ENCODE measurements around the gene SMARCE1.

SMARCE1 gene

GRCh38 chr17:40647624-40648383, at the start of gene SMARCE1:
TSS of gene SMARCE1 (minus strand) at chr17:40647818. CDS start at chr17:40645802, 2,016 bp downstream.
- no peak for DNase-seq

GRCh38 chr17:40697297-40697696, 49.7 kb upstream of the SMARCE1 start:
- no peak for DNase-seq

GRCh38 chr17:40696651-40697072, 49.0 kb upstream of the SMARCE1 start:
- DNase-seq = no peak

GRCh38 chr17:40695874-40696472, 48.4 kb upstream of the SMARCE1 start:
- no peak for DNase-seq

- DNase-seq = no peak
Measured at GRCh38 chr17:40694584-40694983, 47.0 kb upstream of the SMARCE1 start.

GRCh38 chr17:40687106-40687505, 39.5 kb upstream of the SMARCE1 start:
- no peak for DNase-seq

GRCh38 chr17:40686192-40686591, 38.6 kb upstream of the SMARCE1 start:
- no peak for DNase-seq

- no peak for DNase-seq
Measured at GRCh38 chr17:40680998-40681397, 33.4 kb upstream of the SMARCE1 start.

- no peak for DNase-seq
Measured at GRCh38 chr17:40679523-40679907, 31.9 kb upstream of the SMARCE1 start.

- DNase-seq = no peak
Measured at GRCh38 chr17:40678902-40679522, 31.4 kb upstream of the SMARCE1 start.

GRCh38 chr17:40675905-40676304, 28.3 kb upstream of the SMARCE1 start:
- DNase-seq = peak; percentile 31

GRCh38 chr17:40672654-40673053, 25.0 kb upstream of the SMARCE1 start:
- DNase-seq = no peak

- no peak for DNase-seq
Measured at GRCh38 chr17:40671282-40671681, 23.7 kb upstream of the SMARCE1 start.

GRCh38 chr17:40666331-40666730, 18.7 kb upstream of the SMARCE1 start:
- no peak for DNase-seq

- no peak for DNase-seq
Measured at GRCh38 chr17:40664582-40665333, 17.1 kb upstream of the SMARCE1 start, which contains the start of gene KRT222. TSS of gene KRT222 (minus strand) at chr17:40665177. CDS start at chr17:40665099, 78 bp downstream.

GRCh38 chr17:40663252-40663651, 15.6 kb upstream of the SMARCE1 start:
- DNase-seq = no peak

GRCh38 chr17:40659911-40660310, 12.3 kb upstream of the SMARCE1 start:
- DNase-seq = no peak

GRCh38 chr17:40658396-40658795, 10.8 kb upstream of the SMARCE1 start:
- DNase-seq = no peak

- no peak for DNase-seq
Measured at GRCh38 chr17:40651939-40652338, 4.3 kb upstream of the SMARCE1 start.

- DNase-seq = no peak
Measured at GRCh38 chr17:40648384-40648968, 858 bp upstream of the SMARCE1 start.

GRCh38 chr17:40646791-40647623, 611 bp downstream of the SMARCE1 start:
- no peak for DNase-seq

- DNase-seq = no peak
Measured at GRCh38 chr17:40645943-40646342, 1.7 kb downstream of the SMARCE1 start.

Measured in SIG-M5 (cell line).